Uterus (tissue), 4 donors: ENCODE results near the gene ZSCAN10. TPM values are rescaled to one million over a fixed set of nuclear protein-coding genes. Genes with fewer than 3 reads are reported as not detected.

Source experiments
- DNase-seq, 2 donors: peaks; one replicate each; pipeline ENCODE4 v3.0.0-alpha.2; 2019 to 2020
- H3K27ac ChIP-seq, 2 donors: fragments of 200-600 bp; sonication (generic); 1 replicate in 1 of 2; 2 replicates in 1 of 2; pipeline ENCODE4 v1.5.1; 2016 to 2018
- H3K27me3 ChIP-seq, 2 donors: fragments of 200-600 bp; sonication (generic); one replicate each; pipeline ENCODE4 v1.5.1; 2018 to 2019; ENCODE audit warnings: control low read depth in 1 of 2
- H3K36me3 ChIP-seq, 2 donors: fragments of 200-600 bp; sonication (generic); one replicate each; pipeline ENCODE4 v1.5.1; 2019; ENCODE audit warnings: control low read depth in 1 of 2
- H3K4me1 ChIP-seq, 2 donors: fragments of 200-600 bp; sonication (generic); one replicate each; pipeline ENCODE4 v1.5.1; 2018 to 2019; ENCODE audit warnings: control low read depth in 1 of 2
- H3K4me3 ChIP-seq, 2 donors: fragments of 200-600 bp; sonication (generic); 1 replicate in 1 of 2; 2 replicates in 1 of 2; pipeline ENCODE4 v1.5.1; 2018 to 2019; ENCODE audit warnings: mild to moderate bottlenecking in 1 of 2
- H3K9me3 ChIP-seq, 2 donors: fragments of 200-600 bp; sonication (generic); one replicate each; pipeline ENCODE4 v1.5.1; 2019; ENCODE audit warnings: control low read depth in 1 of 2
- CTCF ChIP-seq, 4 experiments: fragments of 200-600 bp in 2 of 4; fragments of 450-650 bp in 2 of 4; sonication (generic) in 2 of 4; IDR thresholded peaks; one replicate each; pipeline ENCODE4 v1.5.1; 2016 to 2019; ENCODE audit warnings: antibody characterized with exemption in 4 of 4, mild to moderate bottlenecking in 2 of 4, moderate library complexity in 1 of 4
- POLR2A ChIP-seq, 2 donors: fragments of 450-650 bp; IDR thresholded peaks; one replicate each; pipeline ENCODE4 v1.6.1; 2016; ENCODE audit warnings: antibody characterized with exemption in 2 of 2, mild to moderate bottlenecking in 1 of 2, moderate library complexity in 1 of 2
- intact Hi-C: fragments of 100-400 bp; cut with DNase I; formaldehyde crosslinking; loops from one replicate; pipeline ENCODE4 v1.15.1; 2023; ENCODE audit warnings: low total_unique reads
- total RNA-seq, 4 donors: library from RNA; depleted of rRNA in 3 of 4; stranded (reverse); fragments of >200 nt in 3 of 4; gene quantifications; one replicate each; pipeline versions ENCODE4 v1.1.0 to v1.2.4, GENCODE V29; 2014 to 2023
- donor health status: DM: yes; HTN: yes; CAD: no.

ZSCAN10 gene
- total RNA-seq, 4 donors from 2014 or later, result not detected

GRCh38 chr16:3106205-3106928 lies 7.3 kb upstream of the ZSCAN10 start:
- Histone ChIP-seq H3K27ac (peak overlapping the region; percentile 74), H3K27me3 (no peaks in the 10 kb centered on the region), H3K4me3 (peak overlapping the region; percentile 51 to 60), H3K9me3 (no peaks in the 10 kb centered on the region), H3K4me1 (peaks cover 0 to 7% of the 10 kb centered on the region in 2 donors), H3K36me3 (no peaks in the 10 kb centered on the region)
- TF ChIP-seq POLR2A (IDR thresholded peaks at IDR 0.05) (peak in 1 of 2 donors; percentile 64), CTCF (IDR thresholded peaks at IDR 0.05) (peak in 1 of 4 experiments; percentile 19)
- DNase-seq, result peak; percentile 89
- intact Hi-C loops, result no loop called here

GRCh38 chr16:3101841-3102470 lies 2.9 kb upstream of the ZSCAN10 start:
- peak overlapping the region in 1 of 2 donors; percentile 16 for H3K27ac ChIP-seq
- H3K36me3 ChIP-seq, result no peaks in the 10 kb centered on the region
- H3K4me3 ChIP-seq, result no peak overlapping the region
- no peaks in the 10 kb centered on the region for H3K9me3 ChIP-seq
- TF ChIP-seq CTCF (IDR thresholded peaks at IDR 0.05) (no peak), POLR2A (IDR thresholded peaks at IDR 0.05) (no peak)
- no peaks in the 10 kb centered on the region for H3K27me3 ChIP-seq
- no peak for DNase-seq
- intact Hi-C loops, result no loop called here
- H3K4me1 ChIP-seq, result peaks cover 0 to 2% of the 10 kb centered on the region in 2 donors

- Histone ChIP-seq H3K4me3 (no peak overlapping the region), H3K27me3 (no peaks in the 10 kb centered on the region)
- DNase-seq, result no peak
These were observed 2.1 kb upstream of the ZSCAN10 start for GRCh38 chr16:3101018-3101840.

GRCh38 chr16:3099732-3100499 lies 822 bp upstream of the ZSCAN10 start:
- H3K4me3 ChIP-seq, result no peak overlapping the region
- TF ChIP-seq POLR2A (IDR thresholded peaks at IDR 0.05), result no peak
- TF ChIP-seq CTCF (IDR thresholded peaks at IDR 0.05), result no peak
- no peak overlapping the region for H3K27ac ChIP-seq
- intact Hi-C loops, result no loop called here
- no peaks in the 10 kb centered on the region for H3K36me3 ChIP-seq
- no peaks in the 10 kb centered on the region for H3K27me3 ChIP-seq
- peak; percentile 65 to 83 for DNase-seq
- no peaks in the 10 kb centered on the region for H3K9me3 ChIP-seq
- no peaks in the 10 kb centered on the region for H3K4me1 ChIP-seq

More at GRCh38 chr16:3101018-3101840, 2.1 kb upstream of the ZSCAN10 start:
- intact Hi-C loops, result no loop called here
- H3K36me3 ChIP-seq, result no peaks in the 10 kb centered on the region
- peak overlapping the region in 1 of 2 donors; percentile 16 for H3K27ac ChIP-seq
- no peaks in the 10 kb centered on the region for H3K4me1 ChIP-seq
- TF ChIP-seq POLR2A (IDR thresholded peaks at IDR 0.05) (no peak), CTCF (IDR thresholded peaks at IDR 0.05) (peak in 1 of 4 experiments; percentile 38)
- no peaks in the 10 kb centered on the region for H3K9me3 ChIP-seq
